GM20431 (cell line): ENCODE data around the gene FBN1.

Experiments used
- in situ Hi-C: fragments of 300-500 bp; cut with MseI, MboI; formaldehyde crosslinking; loops from one replicate; pipeline ENCODE4 v1.15.0; 2020; ENCODE audit warnings: low sequenced_read_pairs; ENCODE audit not compliant: unreplicated experiment

FBN1 gene

GRCh38 chr15:48653913-48654670 lies 8.6 kb upstream of the FBN1 start:
- in situ Hi-C loops, result no loop called here

GRCh38 chr15:48653216-48653615 lies 7.7 kb upstream of the FBN1 start:
- in situ Hi-C loops, result no loop called here

GRCh38 chr15:48652510-48653076 lies 7.1 kb upstream of the FBN1 start:
- in situ Hi-C loops, result no loop called here

GRCh38 chr15:48650931-48651330 lies 5.4 kb upstream of the FBN1 start:
- in situ Hi-C loops, result no loop called here

GRCh38 chr15:48647962-48648361 lies 2.5 kb upstream of the FBN1 start:
- in situ Hi-C loops, result loop anchor here (25.0 kb wide), 1 partner anchor 286 kb away; no protein-coding TSS in a partner anchor

- in situ Hi-C loops, result loop anchor here (25.0 kb wide), 1 partner anchor 284 kb away; no protein-coding TSS in a partner anchor
Measured at GRCh38 chr15:48646331-48646730, 822 bp upstream of the FBN1 start.

- in situ Hi-C loops, result loop anchor here (25.0 kb wide), 1 partner anchor 283 kb away; no protein-coding TSS in a partner anchor
Measured at GRCh38 chr15:48644827-48645557, 517 bp downstream of the FBN1 start.

GRCh38 chr15:48644467-48644826 lies 1.1 kb downstream of the FBN1 start:
- in situ Hi-C loops, result loop anchor here (25.0 kb wide), 1 partner anchor 282 kb away; no protein-coding TSS in a partner anchor

GRCh38 chr15:48643776-48644466 lies 1.6 kb downstream of the FBN1 start:
- in situ Hi-C loops, result loop anchor here (25.0 kb wide), 1 partner anchor 282 kb away; no protein-coding TSS in a partner anchor

GRCh38 chr15:48643206-48643605 lies 2.3 kb downstream of the FBN1 start:
- in situ Hi-C loops, result loop anchor here (25.0 kb wide), 1 partner anchor 281 kb away; no protein-coding TSS in a partner anchor

GRCh38 chr15:48642795-48643194 lies 2.7 kb downstream of the FBN1 start:
- in situ Hi-C loops, result loop anchor here (25.0 kb wide), 1 partner anchor 280 kb away; no protein-coding TSS in a partner anchor

- in situ Hi-C loops, result loop anchor here (25.0 kb wide), 1 partner anchor 279 kb away; no protein-coding TSS in a partner anchor
Measured at GRCh38 chr15:48641416-48641815, 4.1 kb downstream of the FBN1 start.

- in situ Hi-C loops, result loop anchor here (25.0 kb wide), 1 partner anchor 277 kb away; no protein-coding TSS in a partner anchor
Measured at GRCh38 chr15:48638963-48639362, 6.5 kb downstream of the FBN1 start.

- in situ Hi-C loops, result loop anchor here (25.0 kb wide), 1 partner anchor 275 kb away; no protein-coding TSS in a partner anchor
Measured at GRCh38 chr15:48637639-48638038, 7.9 kb downstream of the FBN1 start.

GRCh38 chr15:48636511-48636910 lies 9.0 kb downstream of the FBN1 start:
- in situ Hi-C loops, result loop anchor here (25.0 kb wide), 1 partner anchor 274 kb away; no protein-coding TSS in a partner anchor

GRCh38 chr15:48634893-48635292 lies 10.6 kb downstream of the FBN1 start:
- in situ Hi-C loops, result loop anchor here (25.0 kb wide), 1 partner anchor 273 kb away; no protein-coding TSS in a partner anchor

GRCh38 chr15:48634096-48634495 lies 11.4 kb downstream of the FBN1 start:
- in situ Hi-C loops, result loop anchor here (25.0 kb wide), 1 partner anchor 272 kb away; no protein-coding TSS in a partner anchor

GRCh38 chr15:48632651-48633050 lies 12.9 kb downstream of the FBN1 start:
- in situ Hi-C loops, result loop anchor here (25.0 kb wide), 1 partner anchor 270 kb away; no protein-coding TSS in a partner anchor

GRCh38 chr15:48631176-48631770 lies 14.2 kb downstream of the FBN1 start:
- in situ Hi-C loops, result loop anchor here (25.0 kb wide), 1 partner anchor 269 kb away; no protein-coding TSS in a partner anchor
